Kidney glomerular epithelial cell (primary cell): ENCODE results near the gene COL23A1.
"Not testable (repeated sequence)": the region's sequence is repeated elsewhere in the genome, so short reads cannot be mapped to it uniquely, and the experiment has no call there.

Experiments
- DNase-seq: peaks from one replicate; lab custom pipeline; 2025; lab: John Stamatoyannopoulos, UW

Gene COL23A1

DNA sequence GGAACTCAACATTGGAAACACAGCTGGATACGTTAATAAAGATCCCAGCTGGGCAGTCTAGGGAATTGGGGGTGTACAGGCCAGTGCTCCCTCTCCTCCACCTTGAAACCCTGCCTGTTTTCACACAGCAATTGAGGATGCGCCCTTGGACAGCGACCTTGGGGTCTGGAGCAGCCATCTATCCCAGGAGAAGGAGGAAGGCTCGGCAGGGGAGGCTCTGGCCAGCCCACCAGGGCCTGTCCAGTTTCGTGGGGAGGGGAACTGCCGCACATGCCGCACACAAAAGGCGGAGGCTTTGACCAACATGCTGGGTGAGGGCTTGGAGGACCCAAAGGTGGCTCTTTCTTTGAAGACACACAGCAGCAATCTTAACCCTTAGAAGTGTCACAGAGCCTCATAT is 1.4 kb downstream of the COL23A1 start:
- DNase-seq = no peak

GRCh38 chr5:178587763-178588611 is 2.2 kb downstream of the COL23A1 start:
- DNase-seq = no peak

- DNase-seq = no peak
Measured at GRCh38 chr5:178586396-178586795, 3.8 kb downstream of the COL23A1 start.

GRCh38 chr5:178585421-178585820 is 4.8 kb downstream of the COL23A1 start:
- not testable (repeated sequence) for DNase-seq

GRCh38 chr5:178583279-178583678 is 6.9 kb downstream of the COL23A1 start:
- no peak for DNase-seq

DNA sequence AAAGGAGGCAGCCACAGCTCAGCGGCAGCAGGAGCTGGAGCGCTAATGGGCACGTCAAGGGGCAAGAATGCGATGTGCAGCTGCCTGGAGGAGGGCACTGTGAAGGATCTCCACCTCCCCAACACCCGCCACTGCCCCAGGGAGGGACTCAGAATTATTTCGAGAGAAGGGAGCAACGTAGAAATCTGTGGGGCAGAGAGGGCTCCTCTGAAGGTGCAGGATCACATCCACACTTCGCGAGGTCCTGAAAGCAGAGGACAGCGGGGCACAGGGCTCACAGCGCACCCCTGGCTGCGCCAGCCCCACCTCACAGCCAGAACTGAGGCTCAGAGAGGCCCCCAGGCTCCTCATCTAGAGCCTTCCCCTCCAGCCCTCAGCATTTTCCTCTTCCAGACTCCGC is 7.9 kb downstream of the COL23A1 start:
- no peak for DNase-seq

- no peak for DNase-seq
Measured at GRCh38 chr5:178581621-178582020, 8.6 kb downstream of the COL23A1 start.

- no peak for DNase-seq
Measured at GRCh38 chr5:178580271-178580955, 9.8 kb downstream of the COL23A1 start.

- no peak for DNase-seq
Measured at GRCh38 chr5:178577944-178578343, 12.2 kb downstream of the COL23A1 start.

DNA sequence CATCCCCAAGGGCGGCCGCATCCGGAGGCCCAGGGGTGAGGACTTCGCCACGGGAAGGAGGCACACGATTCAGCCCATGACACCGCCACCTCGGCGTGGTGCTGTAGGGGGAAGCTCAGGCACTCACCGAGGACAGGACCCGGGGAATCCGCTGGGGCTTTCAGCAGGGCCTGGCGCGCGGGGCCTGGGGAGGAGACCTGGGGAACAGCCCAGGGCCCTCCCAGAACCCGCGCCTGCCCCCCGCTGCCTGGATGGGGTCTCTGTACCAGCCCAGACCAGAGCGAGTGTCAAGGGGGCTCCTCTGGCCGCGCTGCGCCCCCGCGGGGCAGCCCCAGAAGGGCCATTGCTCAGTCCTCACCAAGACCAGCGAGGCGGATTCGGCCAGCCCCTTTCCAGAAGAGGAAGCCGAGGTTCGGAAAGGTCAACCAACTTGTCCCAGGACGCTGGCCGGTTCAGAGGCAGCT is 12.8 kb downstream of the COL23A1 start:
- DNase-seq = no peak

DNA sequence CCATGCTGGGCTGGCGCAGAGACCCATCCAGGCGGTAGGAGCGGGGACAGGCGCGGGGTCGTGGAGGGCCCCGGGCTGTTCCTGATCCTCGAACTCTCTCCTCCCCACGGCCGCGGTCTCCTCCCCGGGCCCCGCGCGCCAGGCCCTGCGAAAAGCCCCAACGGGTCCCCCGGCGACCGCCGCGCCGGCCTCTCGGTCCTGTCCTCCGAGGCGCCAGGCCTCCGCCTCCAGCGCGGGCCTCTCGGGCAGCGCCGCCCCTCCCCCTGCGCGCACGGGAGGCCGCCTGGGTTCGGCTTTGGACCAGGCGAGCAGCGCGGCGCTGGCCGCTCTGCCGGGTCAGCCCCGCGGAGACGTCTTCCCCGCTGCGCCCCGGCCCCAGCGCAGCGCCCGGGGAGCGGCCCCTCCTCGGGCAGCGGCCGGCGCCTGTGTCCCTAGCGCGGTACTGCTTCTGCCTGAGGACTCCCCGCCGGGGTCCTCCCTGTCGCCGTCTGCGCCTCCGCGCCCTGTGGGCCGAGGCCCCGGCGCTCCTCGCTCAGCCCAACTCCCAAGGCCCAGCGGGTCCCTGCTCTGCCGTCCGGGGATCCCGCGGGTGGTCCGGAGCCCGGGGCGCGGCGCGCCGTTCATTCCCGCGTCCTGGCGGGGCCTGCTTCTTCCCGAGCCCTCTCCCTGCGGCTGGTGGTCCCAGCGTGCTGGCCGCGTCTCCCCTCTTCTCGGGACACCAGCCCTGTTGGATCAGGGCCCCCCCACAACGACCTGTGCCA is 13.4 kb downstream of the COL23A1 start:
- no peak for DNase-seq

- no peak for DNase-seq
Measured at GRCh38 chr5:178573216-178573615, 17.0 kb downstream of the COL23A1 start.

- DNase-seq = no peak
Measured at GRCh38 chr5:178572617-178573016, 17.6 kb downstream of the COL23A1 start.

DNA sequence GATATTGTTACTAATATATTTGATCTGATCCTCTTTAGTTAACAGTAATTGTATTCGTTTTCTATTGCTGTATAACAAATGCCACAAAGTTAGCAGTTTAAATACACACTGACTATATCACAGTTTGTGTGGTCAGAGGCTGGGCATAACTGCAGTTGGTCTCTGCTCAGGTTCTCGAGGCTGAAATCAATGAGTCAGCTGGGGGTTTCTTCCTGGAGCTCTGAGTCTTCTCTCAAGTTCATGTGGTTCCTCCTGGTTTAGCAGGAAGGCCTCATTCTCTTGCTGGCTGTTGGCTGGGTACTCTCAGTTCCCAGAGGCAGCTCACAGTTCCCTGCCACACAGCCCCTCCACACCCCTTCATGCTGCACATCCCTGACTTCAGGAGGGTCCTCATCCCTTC is 20.7 kb downstream of the COL23A1 start:
- no peak for DNase-seq

GRCh38 chr5:178564811-178565550 is 25.2 kb downstream of the COL23A1 start:
- DNase-seq = no peak

GRCh38 chr5:178564397-178564796 is 25.8 kb downstream of the COL23A1 start:
- DNase-seq = no peak

DNA sequence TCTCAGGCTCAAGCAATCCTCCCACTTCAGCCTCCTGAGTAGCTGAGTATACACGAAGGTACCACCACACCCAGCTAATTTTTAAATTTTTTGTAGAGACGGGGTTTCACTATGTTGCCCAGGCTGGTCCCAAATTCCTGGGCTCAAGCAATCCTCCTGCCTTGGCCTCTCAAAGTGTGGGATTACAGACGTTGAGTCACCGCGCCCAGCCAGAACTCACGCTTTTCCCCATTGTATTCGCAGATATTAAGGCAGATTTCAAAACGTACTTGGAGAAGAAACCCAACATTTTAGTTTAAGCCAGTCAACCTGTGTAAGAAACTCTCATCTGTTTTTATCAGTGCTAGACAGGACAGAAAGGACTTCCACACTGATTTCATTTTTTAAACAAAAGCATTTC is 26.6 kb downstream of the COL23A1 start:
- DNase-seq = no peak

- no peak for DNase-seq
Measured at GRCh38 chr5:178561746-178562264, 28.4 kb downstream of the COL23A1 start.

DNA sequence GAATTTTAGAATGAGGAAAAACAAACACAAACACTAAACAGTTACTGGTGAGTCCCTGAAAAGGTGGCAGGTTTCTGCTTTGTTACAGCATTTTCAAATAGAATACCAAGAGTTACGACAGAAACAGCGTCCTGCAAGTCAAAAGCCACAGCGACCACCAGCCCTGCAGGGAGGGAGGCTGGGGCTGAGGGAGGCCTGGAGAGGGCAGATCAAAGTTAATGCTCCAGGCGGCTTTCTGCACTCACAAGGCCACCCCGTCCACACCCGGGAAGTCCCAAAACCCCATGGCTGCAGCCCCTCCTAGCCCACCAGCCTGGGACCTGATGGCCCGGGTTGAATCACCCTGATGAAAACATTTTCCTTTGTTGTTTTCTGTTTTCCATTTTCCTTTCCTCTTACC is 29.3 kb downstream of the COL23A1 start:
- DNase-seq = no peak

DNA sequence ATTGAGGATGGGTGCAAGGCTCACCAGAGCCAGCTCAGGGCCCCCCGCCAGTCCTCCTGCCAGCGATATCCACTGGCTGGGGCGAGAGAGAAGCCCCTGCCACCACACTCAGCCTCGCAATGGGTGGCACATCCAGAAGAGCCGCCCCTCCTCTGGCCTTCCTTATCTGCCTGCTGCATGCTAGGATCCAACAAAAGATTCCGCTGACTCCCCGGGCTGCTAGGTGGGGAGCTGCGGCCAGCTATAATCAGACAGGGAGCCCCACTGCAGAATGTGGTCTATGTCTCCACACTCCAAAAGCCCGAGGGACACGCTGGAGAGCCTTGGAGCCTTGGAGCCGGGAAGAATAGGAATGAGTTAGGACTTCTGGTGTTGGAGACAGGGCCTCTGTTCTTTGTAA is 32.8 kb downstream of the COL23A1 start:
- DNase-seq = no peak

GRCh38 chr5:178555771-178556211 is 34.4 kb downstream of the COL23A1 start:
- DNase-seq = no peak

- no peak for DNase-seq
Measured at GRCh38 chr5:178555005-178555404, 35.2 kb downstream of the COL23A1 start.
